MM.1S (cell line): ENCODE data around the gene DIS3L2.

Experiments
- DNase-seq: peaks from one replicate; pipeline ENCODE4 v3.0.0-alpha.2; 2015
- H2AFZ ChIP-seq: fragments of 300-600 bp; sonication (generic); 2 replicates; pipeline ENCODE4 v1.6.0; 2016; ENCODE audit warnings: antibody characterized with exemption, low read length
- H3F3A ChIP-seq: fragments of 300-600 bp; sonication (generic); 2 replicates; pipeline ENCODE4 v1.6.1; 2016; ENCODE audit warnings: mild to moderate bottlenecking, antibody characterized with exemption, low read length, moderate library complexity, mixed read lengths; ENCODE audit not compliant: insufficient read depth
- H3K27ac ChIP-seq: fragments of 300-600 bp; sonication (generic); 2 replicates; pipeline ENCODE4 v1.5.1; 2016; ENCODE audit warnings: mild to moderate bottlenecking, low read length
- H3K27me3 ChIP-seq: fragments of 300-600 bp; sonication (generic); replicated peaks from 2 replicates; pipeline ENCODE4 v1.6.0; 2016; ENCODE audit warnings: low read length; ENCODE audit not compliant: insufficient read depth
- H3K36me3 ChIP-seq: fragments of 300-600 bp; sonication (generic); replicated peaks from 2 replicates; pipeline ENCODE4 v1.6.1; 2016; ENCODE audit warnings: mild to moderate bottlenecking, low read length, mixed read lengths; ENCODE audit not compliant: insufficient read depth
- H3K4me1 ChIP-seq: fragments of 300-600 bp; sonication (generic); 2 replicates; pipeline ENCODE4 v1.6.1; 2016; ENCODE audit warnings: low read length, mixed read lengths
- H3K4me2 ChIP-seq: fragments of 300-600 bp; sonication (generic); 2 replicates; pipeline ENCODE4 v1.6.0; 2016; ENCODE audit warnings: low read depth, low read length
- H3K4me3 ChIP-seq: fragments of 300-600 bp; sonication (generic); 2 replicates; pipeline ENCODE4 v1.5.1; 2016; ENCODE audit warnings: low read length, mixed read lengths
- H3K79me2 ChIP-seq: fragments of 300-600 bp; sonication (generic); 2 replicates; pipeline ENCODE4 v1.6.1; 2016; ENCODE audit warnings: mixed run types, low read length, mixed read lengths
- H3K9ac ChIP-seq: fragments of 300-600 bp; sonication (generic); 2 replicates; pipeline ENCODE4 v1.6.1; 2016; ENCODE audit warnings: low read length, mixed read lengths
- H3K9me2 ChIP-seq: fragments of 300-600 bp; sonication (generic); replicated peaks from 2 replicates; pipeline ENCODE4 v1.6.1; 2016; ENCODE audit warnings: mild to moderate bottlenecking, low read length, mixed read lengths; ENCODE audit not compliant: insufficient read depth
- H3K9me3 ChIP-seq: fragments of 300-600 bp; sonication (generic); replicated peaks from 2 replicates; pipeline ENCODE4 v1.6.1; 2016; ENCODE audit warnings: mild to moderate bottlenecking, low read length, mixed read lengths; ENCODE audit not compliant: insufficient read depth
- H4K20me1 ChIP-seq: fragments of 300-600 bp; sonication (generic); 2 replicates; pipeline ENCODE4 v1.6.1; 2016; ENCODE audit warnings: mild to moderate bottlenecking, low read length, moderate library complexity, mixed read lengths; ENCODE audit not compliant: insufficient read depth
- EZH2 ChIP-seq: fragments of 300-600 bp; sonication (generic); optimal IDR thresholded peaks from 2 replicates; pipeline ENCODE3; 2017; ENCODE audit warnings: low read depth, mild to moderate bottlenecking, antibody characterized with exemption, low read length, mixed read lengths
- EZH2phosphoT487 ChIP-seq: fragments of 300-600 bp; sonication (generic); IDR thresholded peaks from 2 replicates; pipeline ENCODE4 v1.6.1; 2018; ENCODE audit warnings: antibody characterized with exemption, low read length
- TF ChIP-seq, protein P1 (sequence below): fragments of 300-600 bp; sonication (generic); IDR thresholded peaks from 2 replicates; pipeline ENCODE4 v1.5.1; 2016; ENCODE audit warnings: antibody characterized with exemption, low read length, mixed read lengths

The DIS3L2 gene

DNA sequence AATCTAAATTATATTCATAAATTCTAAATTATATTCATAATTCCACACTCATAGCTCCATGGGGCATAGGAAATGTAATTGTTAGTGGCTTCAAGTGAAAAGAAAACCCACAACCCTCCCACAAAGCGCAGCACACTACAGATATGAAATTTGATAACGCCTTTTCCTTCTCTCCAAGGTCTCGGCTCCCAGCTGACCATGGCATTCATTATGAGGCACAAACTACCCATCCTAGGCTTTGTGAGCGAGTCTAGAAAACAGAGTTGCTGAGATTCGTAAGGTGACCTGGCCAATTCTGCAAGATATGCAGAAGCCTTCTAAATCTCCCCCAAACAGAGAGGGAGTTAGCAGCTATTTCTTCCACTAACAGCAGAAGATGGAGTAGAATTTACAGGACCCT lies 40.7 kb upstream of the DIS3L2 start:
- Histone ChIP-seq H3K4me1 (no peaks in the 10 kb centered on the region), H3K4me2 (no peak overlapping the region), H3K36me3 (no peaks in the 10 kb centered on the region), H4K20me1 (no peaks in the 10 kb centered on the region), H3K27me3 (no peaks in the 10 kb centered on the region), H3K79me2 (no peaks in the 10 kb centered on the region), H3K27ac (no peak overlapping the region), H3K9ac (no peak overlapping the region), H3K9me3 (no peaks in the 10 kb centered on the region), H3F3A (no peaks in the 10 kb centered on the region), H3K9me2 (no peaks in the 10 kb centered on the region), H2AFZ (no peak overlapping the region), H3K4me3 (no peak overlapping the region)
- DNase-seq: no peak
- no peak for TF ChIP-seq EZH2
- TF ChIP-seq EZH2phosphoT487: no peak
- TF ChIP-seq, protein P1, sequence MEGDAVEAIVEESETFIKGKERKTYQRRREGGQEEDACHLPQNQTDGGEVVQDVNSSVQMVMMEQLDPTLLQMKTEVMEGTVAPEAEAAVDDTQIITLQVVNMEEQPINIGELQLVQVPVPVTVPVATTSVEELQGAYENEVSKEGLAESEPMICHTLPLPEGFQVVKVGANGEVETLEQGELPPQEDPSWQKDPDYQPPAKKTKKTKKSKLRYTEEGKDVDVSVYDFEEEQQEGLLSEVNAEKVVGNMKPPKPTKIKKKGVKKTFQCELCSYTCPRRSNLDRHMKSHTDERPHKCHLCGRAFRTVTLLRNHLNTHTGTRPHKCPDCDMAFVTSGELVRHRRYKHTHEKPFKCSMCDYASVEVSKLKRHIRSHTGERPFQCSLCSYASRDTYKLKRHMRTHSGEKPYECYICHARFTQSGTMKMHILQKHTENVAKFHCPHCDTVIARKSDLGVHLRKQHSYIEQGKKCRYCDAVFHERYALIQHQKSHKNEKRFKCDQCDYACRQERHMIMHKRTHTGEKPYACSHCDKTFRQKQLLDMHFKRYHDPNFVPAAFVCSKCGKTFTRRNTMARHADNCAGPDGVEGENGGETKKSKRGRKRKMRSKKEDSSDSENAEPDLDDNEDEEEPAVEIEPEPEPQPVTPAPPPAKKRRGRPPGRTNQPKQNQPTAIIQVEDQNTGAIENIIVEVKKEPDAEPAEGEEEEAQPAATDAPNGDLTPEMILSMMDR: no peak

DNA sequence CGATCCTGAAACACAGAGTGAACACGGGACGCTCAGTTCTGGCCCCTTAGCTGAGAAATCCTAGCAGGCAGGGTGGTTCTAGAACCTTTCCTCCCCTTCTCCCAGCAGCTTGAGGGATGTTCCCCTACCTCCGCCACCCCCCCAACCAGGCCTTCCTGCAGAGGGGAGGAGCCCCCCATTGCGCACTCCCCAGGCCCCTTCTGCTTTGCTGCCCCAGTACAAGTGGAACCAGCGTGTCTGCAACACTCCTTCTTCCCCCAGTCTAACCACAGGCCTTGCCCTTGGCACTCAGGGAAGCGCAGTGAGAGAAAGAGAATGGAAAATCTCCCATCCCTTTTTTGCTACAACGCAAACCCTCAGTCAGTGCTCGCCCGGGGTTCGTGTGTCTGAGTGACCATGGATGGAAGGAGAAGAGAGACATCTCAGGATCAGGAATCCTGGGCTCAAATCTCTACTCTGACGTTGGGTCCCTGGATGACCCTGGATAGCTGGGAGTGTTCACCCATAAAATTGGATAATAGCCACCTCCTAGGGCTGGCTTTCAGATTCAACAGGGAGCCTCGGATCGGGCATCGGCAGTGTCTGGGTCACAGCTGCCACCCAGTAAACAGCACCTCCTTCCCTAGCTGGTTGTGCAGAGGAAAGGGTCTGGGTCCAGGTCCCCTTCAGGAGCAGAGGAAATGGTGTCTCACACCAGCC lies 39.1 kb upstream of the DIS3L2 start:
- Histone ChIP-seq H3K27me3 (no peaks in the 10 kb centered on the region), H3F3A (no peaks in the 10 kb centered on the region), H3K27ac (no peak overlapping the region), H3K79me2 (no peaks in the 10 kb centered on the region), H3K9me3 (no peaks in the 10 kb centered on the region), H3K4me2 (no peak overlapping the region), H3K9ac (no peak overlapping the region), H4K20me1 (no peaks in the 10 kb centered on the region), H3K9me2 (no peaks in the 10 kb centered on the region), H3K4me1 (no peaks in the 10 kb centered on the region), H2AFZ (no peak overlapping the region), H3K4me3 (no peak overlapping the region), H3K36me3 (no peaks in the 10 kb centered on the region)
- DNase-seq: no peak
- TF ChIP-seq, protein P1: no peak
- TF ChIP-seq EZH2phosphoT487 (no peak), EZH2 (no peak)

DNA sequence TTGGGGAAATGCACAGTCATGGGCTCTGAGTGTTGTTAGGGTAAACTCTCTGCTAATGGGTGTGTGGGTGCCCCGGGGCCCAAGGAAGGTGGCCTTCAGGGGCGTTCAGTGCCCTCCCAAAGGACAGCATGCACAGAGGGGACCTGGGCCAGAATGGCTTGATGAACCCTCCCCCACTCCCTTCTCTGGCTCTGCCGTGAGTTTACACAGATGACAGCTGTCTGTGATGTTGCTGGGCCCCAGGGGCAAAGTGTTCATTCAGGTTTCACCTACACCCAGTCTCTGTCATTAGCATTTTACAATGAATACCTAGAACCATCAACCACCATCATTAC lies 38.5 kb upstream of the DIS3L2 start:
- H3K9me2 ChIP-seq: no peaks in the 10 kb centered on the region
- no peak overlapping the region for H3K9ac ChIP-seq
- no peaks in the 10 kb centered on the region for H3K9me3 ChIP-seq
- no peaks in the 10 kb centered on the region for H3K27me3 ChIP-seq
- no peaks in the 10 kb centered on the region for H3F3A ChIP-seq
- no peaks in the 10 kb centered on the region for H3K79me2 ChIP-seq
- H3K4me3 ChIP-seq: no peak overlapping the region
- no peak overlapping the region for H3K27ac ChIP-seq
- H3K4me2 ChIP-seq: no peak overlapping the region
- H4K20me1 ChIP-seq: no peaks in the 10 kb centered on the region
- H3K36me3 ChIP-seq: no peaks in the 10 kb centered on the region
- DNase-seq: no peak
- H3K4me1 ChIP-seq: no peaks in the 10 kb centered on the region
- no peak for TF ChIP-seq EZH2
- no peak for TF ChIP-seq EZH2phosphoT487
- TF ChIP-seq, protein P1: no peak
- H2AFZ ChIP-seq: no peak overlapping the region
